HG03469 (cell line): ENCODE data around the gene MX2.
A peak's percentile ranks its signal among the peaks of the same experiment; 100 is the strongest.
"Not testable (repeated sequence)": the region's sequence is repeated elsewhere in the genome, so short reads cannot be mapped to it uniquely, and the experiment has no call there.

Source experiments
- ATAC-seq: cut with Tn5 transposase; IDR thresholded peaks from one replicate; pipeline ENCODE4 v1.9.1; 2021; ENCODE audit warnings: mild to moderate bottlenecking, moderate library complexity, moderate number of reproducible peaks; ENCODE audit not compliant: unreplicated experiment

The MX2 gene, protein sequence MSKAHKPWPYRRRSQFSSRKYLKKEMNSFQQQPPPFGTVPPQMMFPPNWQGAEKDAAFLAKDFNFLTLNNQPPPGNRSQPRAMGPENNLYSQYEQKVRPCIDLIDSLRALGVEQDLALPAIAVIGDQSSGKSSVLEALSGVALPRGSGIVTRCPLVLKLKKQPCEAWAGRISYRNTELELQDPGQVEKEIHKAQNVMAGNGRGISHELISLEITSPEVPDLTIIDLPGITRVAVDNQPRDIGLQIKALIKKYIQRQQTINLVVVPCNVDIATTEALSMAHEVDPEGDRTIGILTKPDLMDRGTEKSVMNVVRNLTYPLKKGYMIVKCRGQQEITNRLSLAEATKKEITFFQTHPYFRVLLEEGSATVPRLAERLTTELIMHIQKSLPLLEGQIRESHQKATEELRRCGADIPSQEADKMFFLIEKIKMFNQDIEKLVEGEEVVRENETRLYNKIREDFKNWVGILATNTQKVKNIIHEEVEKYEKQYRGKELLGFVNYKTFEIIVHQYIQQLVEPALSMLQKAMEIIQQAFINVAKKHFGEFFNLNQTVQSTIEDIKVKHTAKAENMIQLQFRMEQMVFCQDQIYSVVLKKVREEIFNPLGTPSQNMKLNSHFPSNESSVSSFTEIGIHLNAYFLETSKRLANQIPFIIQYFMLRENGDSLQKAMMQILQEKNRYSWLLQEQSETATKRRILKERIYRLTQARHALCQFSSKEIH

DNA sequence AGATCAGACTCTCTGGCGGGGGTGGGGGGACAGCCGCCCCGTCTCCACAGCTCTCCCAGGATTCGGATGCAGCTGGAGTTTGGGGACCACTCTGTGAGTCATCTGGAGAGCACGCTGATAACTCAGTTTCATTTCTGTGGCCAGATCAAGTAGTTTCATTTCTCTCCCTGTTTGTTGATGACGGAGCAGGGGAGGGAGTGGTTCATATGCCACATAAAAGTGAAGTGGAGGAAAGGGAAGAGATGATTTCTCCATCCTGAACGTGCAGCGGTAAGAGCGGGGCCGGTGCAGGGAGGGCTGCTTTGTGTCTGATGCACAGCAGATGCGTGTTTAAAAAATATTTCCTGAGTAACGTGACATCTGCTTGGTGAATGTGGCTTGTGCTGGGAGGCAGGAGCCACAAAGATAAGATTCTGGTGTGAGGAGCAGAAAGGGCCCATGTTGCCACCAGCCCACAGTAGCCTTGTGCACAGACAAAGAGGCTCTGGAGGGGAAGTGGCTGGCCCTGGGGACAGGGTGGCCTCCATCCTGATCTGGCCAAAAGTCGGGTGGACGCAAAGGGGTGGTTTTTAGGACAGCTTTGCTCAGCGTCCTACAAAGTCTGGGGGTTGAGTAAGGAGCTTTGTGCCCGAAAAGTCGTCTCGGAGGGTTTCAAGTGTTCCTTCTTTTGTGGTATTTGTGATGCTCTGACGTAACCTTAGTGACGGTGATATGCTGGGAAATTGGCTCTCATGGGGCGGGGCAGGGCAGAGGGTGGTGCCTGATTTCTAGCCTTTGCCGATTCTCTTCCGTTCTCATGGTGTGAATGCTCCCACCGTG is at the start of gene MX2:
Gene MX2 (plus strand): TSS at position 242 of the 819 bp plus-strand sequence. CDS start 14,880 bp downstream, outside the sequence.
- ATAC-seq = peak; percentile 61

DNA sequence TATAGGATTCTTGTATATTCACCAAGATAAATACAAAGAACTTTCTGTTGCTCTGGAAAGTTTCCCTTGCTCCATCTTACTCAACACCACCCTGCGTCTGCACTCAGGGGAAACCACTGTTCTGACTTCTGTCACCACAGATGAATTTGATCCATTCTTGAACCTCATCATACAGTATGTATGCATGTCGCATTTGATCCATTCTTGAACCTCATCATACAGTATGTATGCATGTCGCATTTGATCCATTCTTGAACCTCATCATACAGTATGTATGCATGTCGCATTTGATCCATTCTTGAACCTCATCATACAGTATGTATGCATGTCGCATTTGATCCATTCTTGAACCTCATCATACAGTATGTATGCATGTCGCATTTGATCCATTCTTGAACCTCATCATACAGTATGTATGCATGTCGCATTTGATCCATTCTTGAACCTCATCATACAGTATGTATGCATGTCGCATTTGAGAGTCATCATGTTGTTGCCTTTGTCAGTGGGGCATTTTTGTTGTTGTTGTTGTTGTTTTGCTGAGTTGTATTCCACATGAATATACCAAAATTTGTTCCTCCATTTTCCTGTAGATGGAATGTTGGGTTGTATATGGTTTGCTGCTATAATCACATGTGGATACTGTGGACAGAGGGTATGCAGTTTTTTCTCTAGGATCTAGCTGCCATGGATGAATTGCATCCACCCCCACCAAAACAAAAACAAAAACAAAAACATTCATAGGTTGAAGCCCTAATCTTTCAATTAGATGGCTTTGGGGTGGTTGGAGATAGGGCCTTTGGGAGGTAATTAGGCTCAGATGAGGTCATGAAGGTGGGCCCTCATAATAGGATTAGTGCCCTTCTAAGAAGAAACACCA is 48.3 kb upstream of the MX2 start:
- not testable (repeated sequence) for ATAC-seq

DNA sequence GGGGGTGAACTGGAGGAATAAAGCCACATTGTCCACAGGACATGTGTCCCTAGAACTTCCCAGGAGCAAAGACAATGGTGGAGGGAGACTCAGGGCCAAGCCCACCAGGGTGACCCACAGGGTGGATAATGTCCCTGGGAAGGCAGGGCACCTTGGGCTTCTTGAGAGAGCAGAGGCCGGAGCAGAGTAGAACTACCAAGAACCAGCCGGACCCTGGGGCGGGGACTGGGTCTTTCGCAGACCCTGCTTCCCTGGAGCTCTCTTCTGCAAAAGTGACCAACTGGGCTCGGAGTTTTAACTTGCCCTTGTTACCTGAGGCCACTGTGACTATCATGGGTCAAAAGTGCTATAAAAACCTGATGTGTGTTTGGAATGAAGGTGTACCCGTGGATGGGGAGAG is 46.1 kb upstream of the MX2 start:
- ATAC-seq = no peak

DNA sequence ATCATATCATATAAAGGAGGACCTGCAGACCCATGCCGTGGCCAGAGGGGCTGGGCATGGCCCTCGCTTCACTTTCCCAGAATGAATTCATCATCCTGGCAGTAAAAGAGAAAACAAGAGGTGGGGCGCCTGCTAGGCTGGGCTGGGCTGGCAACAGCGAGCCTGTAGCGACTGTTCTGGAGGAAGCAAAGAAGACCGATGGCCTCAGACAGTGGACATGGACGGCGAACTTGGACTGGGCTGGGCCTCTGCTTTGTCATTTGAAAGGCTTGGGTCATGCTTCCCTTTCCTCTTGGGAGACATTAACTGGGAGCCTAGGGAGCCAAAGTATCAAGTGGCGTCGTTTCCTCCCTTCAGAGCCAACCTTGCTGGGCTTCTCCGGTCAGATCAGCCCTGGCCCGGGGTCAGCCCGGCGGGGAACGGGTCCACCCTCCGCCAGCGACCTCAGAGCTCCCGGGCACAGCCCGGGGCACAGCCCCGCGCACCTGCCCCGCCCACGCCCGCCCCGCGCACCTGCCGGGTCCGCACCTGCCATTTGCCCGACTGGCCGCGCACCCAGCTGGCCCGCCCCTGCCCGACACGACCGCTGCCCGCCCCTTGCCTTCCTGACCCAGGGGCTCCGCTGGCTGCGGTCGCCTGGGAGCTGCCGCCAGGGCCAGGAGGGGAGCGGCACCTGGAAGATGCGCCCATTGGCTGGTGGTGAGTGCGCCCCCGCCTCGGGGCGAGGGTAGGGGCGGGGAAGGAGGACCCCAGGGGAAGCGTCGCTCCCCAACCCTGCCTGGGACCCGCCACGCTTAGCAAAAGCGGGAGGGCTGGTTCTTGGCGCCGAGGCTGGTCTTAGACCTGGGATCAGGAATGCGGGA is 45.4 kb upstream of the MX2 start, which contains the start of gene FAM3B:
Gene FAM3B (plus strand): TSS at position 602 of the 863 bp plus-strand sequence. CDS start 79 bp downstream, at position 681.
- no peak for ATAC-seq

DNA sequence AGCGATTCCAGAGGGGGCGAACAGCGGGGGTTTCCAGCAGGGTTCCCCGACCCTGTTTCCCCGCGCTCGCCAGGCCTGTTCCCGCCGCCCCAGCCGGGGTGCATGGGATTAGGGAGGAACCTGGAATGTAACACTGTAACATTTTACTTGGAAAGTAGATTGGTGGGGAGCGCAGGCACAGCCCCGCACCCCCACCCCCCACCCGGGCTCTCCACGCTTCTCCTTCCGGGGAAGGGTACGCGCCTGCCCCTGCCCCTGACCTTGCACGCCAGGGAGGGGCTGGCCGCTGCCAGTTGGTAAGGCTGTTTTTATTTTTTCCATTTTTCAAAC is 44.8 kb upstream of the MX2 start:
- no peak for ATAC-seq

DNA sequence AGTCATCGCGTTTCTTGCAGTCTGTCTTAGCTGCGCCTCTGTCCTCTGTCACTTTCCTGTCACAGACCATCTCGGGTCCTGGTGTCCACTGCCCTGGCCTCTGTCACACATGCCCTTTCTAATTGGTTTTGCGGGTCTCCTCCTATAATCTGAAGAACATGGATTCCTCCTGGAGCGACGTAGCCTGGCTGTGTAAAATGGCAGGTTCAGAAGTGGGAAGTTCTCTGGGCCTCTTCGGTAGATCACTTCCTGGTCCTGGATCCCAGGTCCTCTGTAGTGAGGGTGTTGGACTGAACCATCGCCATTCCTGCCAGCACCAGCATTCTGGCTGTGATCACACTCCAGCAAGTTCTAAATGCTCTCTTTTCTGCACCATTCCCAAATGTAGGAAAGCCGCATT is 44.4 kb upstream of the MX2 start:
- ATAC-seq = no peak

DNA sequence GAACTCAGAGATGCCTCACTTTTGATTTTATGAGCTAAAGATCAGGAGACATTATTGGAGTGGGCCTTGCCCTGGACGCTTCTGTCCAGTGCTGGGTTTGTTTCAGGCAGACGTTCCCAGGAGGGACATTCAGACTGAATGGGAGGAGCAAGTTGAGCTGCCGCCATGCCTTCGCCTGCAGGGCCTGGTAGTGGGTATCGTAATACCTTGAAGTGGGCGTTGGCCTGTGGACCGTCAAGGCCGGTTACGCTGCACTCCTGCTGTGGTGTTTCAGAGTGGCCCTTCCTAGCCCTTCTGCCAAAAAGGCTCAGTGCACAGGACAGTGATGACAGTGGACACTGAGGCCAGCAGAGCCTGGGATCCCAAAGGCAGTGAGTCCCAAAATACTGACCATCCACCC is 43.6 kb upstream of the MX2 start:
- no peak for ATAC-seq

DNA sequence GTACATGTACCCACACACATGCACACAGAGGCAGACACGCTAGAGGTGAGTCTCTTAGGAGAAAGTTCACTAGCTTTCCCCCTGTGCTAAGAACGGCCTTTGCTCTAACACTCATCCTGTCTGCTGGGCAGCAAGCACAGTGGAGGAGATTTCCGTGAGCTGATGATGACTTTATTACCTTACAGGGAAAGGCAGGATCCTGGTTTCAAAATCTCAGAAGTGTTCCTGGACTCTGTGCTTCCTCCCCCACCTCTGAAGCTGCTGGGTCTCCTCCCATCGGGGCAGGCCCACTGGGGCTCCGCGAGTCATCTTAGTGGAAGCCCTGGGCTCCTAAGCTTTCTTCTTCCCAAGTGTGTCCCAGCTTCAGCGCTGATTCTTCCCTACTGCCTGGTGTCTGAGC is 42.6 kb upstream of the MX2 start:
- no peak for ATAC-seq

DNA sequence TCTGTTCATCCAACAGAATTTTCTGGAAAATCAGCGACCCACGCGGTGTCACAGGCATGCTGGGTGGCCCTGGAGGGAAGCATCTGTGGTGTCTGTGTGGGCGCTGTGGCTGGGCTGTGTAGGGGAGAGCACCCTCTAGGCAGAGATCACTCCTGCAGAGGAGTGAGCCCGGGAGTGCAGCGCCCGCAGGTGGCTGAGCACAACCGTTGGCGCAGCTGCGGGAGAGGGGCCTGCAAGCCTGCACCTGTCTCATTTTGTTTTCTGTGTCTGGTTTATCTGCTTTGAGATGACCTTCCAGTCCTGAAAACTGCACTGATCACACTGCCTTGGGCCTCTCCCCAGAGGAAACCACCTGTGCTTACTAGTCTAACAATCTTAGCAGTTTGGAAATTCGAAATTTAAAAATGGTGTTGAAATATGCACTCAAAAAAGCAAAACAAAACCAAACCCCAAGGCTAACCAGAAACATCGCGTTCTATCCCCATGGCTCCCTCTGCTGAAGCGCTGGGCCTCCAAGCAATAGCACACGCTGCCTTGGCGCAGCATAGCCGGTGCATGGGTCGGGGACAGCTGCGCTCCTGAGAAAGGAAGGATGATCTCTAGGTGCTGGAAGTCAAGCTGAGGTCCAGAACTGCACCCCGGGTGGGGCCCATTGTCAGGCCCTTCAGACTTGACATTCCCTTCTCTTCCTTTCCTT is 40.5 kb upstream of the MX2 start:
- ATAC-seq = no peak

DNA sequence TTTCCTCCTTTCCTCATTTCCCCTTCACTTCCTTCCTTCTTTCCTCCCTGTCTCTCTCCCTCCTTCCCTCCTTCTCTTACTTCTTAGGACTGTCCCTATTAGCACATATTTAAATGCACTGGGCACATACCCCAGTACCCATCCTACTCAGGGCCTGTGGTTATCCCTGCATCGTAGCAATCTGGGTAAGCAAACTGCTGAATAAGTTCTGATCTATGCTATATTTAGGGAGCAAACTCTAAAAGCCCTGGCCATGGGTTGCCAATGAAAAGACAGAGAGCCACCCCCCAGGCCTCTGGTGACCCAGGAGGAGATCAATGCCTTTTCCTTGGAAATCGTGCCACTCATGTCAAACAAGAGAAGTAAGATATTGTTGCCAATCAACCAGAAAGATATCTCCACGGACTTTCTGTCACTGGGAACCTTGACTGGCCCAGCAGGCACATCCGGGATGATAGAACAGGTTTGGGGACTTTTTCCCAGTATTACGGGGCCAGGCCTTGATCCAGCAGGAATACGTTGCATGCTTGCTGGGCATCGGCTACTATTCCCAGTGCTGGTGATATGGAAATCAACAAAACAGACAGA is 39.8 kb upstream of the MX2 start:
- no peak for ATAC-seq

DNA sequence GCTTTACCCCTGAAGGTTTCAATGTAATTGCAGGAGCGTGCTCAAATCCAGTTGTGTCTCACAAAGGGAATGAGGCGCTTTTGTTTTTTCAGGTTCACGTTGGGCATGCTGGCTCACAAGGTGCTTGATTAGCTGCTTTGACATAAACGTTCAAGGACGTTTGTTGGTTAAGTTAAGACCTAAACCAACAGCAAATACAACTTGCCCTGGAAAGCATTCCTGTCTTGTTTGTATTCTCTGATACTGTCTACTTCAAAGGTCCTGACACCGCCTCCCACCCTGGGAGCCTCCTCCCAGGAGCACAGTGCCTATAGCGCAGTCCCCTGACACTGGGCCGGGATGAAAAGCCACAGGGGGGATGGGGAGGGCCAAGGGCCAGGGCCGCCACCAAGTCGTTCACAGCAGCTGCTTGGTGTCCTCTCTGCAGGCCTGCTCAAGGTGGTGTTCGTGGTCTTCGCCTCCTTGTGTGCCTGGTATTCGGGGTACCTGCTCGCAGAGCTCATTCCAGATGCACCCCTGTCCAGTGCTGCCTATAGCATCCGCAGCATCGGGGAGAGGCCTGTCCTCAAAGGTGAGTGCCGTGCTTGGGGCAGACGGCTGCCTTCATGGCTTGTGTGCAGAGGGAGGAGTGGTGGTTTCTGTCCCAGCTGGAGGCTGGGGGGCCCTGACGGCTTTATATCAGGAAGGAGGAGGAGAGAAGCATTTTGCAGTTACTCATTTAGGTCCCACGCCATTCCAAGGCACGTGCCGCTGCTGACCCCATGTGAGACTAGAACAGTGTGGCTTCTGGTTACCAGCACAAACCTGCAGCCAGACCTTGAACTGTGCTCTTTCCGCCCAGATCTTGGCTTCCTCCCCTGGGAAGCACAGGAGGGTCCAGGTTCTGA is 39.1 kb upstream of the MX2 start:
- no peak for ATAC-seq

DNA sequence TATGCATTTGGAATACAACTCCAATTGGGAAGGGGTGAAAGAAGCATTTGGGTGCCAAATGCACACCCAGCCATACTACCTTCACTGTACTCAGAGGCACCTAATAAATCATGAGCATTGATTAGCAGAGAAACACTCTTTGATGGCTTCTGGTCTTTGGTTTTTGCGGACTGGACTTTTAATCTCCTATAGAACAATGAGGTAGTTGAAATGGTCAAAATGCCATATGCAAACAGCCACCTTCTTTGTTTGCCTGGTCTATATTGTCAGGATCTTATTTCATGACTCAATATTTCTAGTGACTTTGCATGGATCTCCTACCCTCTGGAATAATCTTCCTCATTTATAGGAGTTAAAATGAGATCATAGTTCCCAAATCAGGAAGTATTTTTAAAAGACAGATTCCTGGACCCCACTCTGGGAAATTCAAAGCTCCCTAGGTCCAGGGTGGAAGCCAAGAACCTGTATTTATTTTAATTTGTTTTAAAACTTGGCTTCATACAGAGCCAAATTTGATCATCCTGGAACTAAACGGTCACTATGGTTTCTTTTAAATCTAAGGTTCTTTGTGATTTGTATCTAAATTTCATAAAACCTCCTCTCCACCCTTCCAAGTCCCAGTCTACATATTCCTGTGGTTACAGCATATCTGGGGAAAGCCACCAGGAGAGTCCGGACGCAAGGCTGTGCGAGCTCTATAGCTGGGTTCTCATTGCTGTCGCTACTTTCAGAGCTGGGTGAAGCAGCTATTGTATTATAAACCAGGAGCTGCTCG is 36.5 kb upstream of the MX2 start:
- ATAC-seq = no peak

DNA sequence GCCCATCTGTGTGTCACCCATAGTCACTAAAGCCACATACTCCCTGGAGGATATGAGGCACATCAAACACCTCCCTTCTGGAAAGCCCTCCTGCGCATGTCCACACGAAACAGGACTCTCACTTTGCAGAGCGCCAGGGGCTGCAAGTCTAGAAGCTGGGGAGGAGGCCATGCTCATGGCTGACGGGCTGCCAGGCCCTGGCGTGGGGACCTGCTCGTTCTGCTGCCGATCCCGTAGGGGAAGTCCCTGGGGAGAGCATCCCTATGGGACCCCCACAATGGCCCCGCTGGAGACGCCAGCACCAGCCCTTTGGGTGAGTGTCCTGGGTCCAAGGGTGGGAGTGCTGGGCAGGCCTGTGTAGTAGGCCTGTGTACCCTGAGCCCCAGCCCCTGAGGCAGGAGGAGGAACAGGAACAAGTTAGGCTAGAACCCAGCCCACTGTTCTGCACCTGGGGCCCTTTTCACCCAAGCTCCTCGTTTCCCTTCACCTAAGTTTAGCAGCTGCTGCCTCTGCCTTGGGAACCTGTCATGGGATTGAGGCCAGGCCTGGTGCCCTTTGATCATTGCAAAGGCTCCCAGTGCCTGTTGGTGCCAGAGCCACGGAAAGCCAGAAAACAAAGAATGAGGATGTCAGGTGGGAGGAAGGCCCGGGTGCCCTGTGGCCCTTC is 35.3 kb upstream of the MX2 start:
- ATAC-seq = no peak

DNA sequence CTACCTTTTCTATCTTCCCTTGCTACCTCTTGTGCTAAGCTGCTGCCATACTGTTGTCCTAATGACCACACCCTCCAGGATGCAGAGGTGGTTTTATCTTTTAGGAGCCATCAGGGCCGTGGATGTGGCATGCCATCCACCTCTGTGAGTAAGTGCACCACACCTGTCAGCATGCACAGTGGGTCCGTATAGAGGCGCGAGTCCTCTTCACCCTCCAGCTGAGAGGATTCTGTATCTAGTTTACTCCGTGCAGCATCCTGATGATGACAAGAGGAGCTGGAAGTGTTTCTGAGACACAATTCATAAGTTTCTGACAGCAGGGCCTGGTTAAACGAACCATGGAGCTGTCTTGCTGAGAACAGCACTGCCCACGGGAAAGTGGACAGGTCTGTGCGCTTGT is 34.1 kb upstream of the MX2 start:
- ATAC-seq = no peak

DNA sequence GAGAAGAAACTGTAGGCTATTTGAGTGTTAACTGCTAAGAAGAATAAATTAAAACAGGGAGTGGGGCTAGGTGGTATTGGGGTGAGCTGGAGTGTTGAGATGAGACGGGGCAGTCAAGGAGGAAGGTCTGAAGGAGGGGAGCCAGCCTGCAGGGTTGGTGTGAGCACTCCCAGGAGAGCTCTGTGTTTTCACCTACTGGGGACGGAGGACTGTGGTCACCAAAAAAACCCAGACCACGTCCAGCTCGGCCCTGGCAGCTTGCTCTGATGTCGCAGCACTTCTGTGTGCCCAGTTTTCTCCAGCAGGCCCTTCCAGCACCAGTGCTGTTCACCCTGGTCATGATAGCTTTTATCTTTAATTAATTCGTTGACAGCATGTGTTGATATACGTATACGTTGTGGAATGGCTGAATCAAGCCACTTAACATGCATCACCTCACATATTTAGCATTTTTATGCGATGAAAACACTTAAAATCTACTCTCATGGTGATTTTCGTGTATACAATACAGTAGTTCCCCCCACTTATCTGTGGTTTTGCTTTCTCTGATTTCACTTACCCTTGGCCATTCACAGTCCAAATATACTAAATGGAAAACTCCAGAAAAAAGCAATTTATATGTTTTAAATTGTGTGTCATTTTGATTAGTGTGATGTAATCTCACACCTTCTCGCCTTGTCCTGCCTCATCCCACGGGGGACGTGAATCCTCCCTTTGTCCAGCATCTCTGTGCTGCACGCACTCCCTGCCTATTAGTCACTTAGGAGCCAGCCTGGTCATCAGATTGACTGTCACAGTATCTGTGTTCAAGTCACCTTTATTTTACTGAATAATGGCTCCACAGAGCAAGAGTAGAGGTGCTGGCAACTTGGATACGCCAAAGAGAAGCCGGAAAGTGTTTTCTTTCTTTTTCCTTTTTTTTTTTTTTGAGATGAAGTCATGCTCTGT is 32.9 kb upstream of the MX2 start:
- no peak for ATAC-seq
